Adrenal gland (tissue), 12 donors: ENCODE measurements around the gene TXLNB. TPM values are rescaled to one million over a fixed set of nuclear protein-coding genes. Genes with fewer than 3 reads are reported as not detected.

Experiments used
- DNase-seq, 7 donors: peaks; one replicate each; pipeline ENCODE4 v3.0.0-alpha.2; 2019 to 2020
- H3K27ac ChIP-seq, 5 donors: fragments of 200-600 bp; sonication (generic) in 4 of 5; 1 replicate in 3 of 5; 2 replicates in 2 of 5; pipeline versions ENCODE4 v1.5.1 to v1.8.0; 2016 to 2020; ENCODE audit warnings: mild to moderate bottlenecking in 1 of 5
- H3K27me3 ChIP-seq: fragments of 200-600 bp; 2 replicates; pipeline ENCODE4 v1.8.0; 2021
- H3K36me3 ChIP-seq, 2 donors: fragments of 200-600 bp; replicated peaks in 1 of 2; 1 replicate in 1 of 2; 2 replicates in 1 of 2; pipeline versions ENCODE4 v1.5.1 to v1.8.0; 2018 to 2022
- H3K4me1 ChIP-seq, 2 donors: fragments of 200-600 bp; replicated peaks in 1 of 2; 1 replicate in 1 of 2; 2 replicates in 1 of 2; pipeline versions ENCODE4 v1.5.1 to v1.8.0; 2018 to 2021
- H3K4me3 ChIP-seq, 4 donors: fragments of 200-600 bp; sonication (generic) in 3 of 4; one replicate each; pipeline ENCODE4 v1.5.1; 2016 to 2018
- H3K9me3 ChIP-seq, 3 donors: fragments of 200-600 bp; sonication (generic) in 1 of 3; replicated peaks in 1 of 3; 1 replicate in 2 of 3; 2 replicates in 1 of 3; pipeline versions ENCODE4 v1.5.1 to v1.8.0; 2016 to 2021
- CTCF ChIP-seq, 6 experiments: fragments of 450-650 bp in 4 of 6; fragments of 200-600 bp in 2 of 6; sonication (generic) in 1 of 6; IDR thresholded peaks; 1 replicate in 5 of 6; 2 replicates in 1 of 6; pipeline versions ENCODE4 v1.5.1 to v1.8.0; 2016 to 2021; ENCODE audit warnings: antibody characterized with exemption in 6 of 6, mild to moderate bottlenecking in 2 of 6, moderate library complexity in 1 of 6
- POLR2A ChIP-seq, 2 donors: fragments of 450-650 bp; IDR thresholded peaks; one replicate each; pipeline ENCODE4 v1.6.1; 2017; ENCODE audit warnings: antibody characterized with exemption in 2 of 2, mild to moderate bottlenecking in 2 of 2, moderate library complexity in 1 of 2
- WGBS, 4 donors: extraction: QIAGEN DNeasy Blood & Tissue Kit in 2 of 4; methylation state at CpG; one replicate each; pipeline versions ENCODE4 v1.1.5 to v1.1.7; 2013 to 2017; 5-methylcytosine and 5-hydroxymethylcytosine counted together
- intact Hi-C, 2 donors: fragments of 100-400 bp; cut with DNase I; formaldehyde crosslinking; loops; one replicate each; pipeline versions ENCODE4 v1.14.1 to v1.15.0; 2022 to 2023
- polyA plus RNA-seq, 3 donors: library from polyadenylated mRNA; stranded (reverse); fragments of 200-250 nt in 2 of 3; fragments of 350-450 nt in 1 of 3; fragmentation: Illumina TruSeq in 1 of 3; extraction: RNeasy Lipid Tissue Mini Kit (QIAGEN cat#74804) in 1 of 3; gene quantifications; one replicate each; pipeline ENCODE4 v1.2.3, GENCODE V29; 2013 to 2014
- total RNA-seq, 9 donors: library from RNA; depleted of rRNA in 4 of 9; stranded (reverse); fragments of >200 nt in 4 of 9; fragments of 120-200 nt in 1 of 9; fragmentation: NEBNext Ultra II Directional in 1 of 9; extraction: Animal tissue kit (Norgen Biotek cat#: 25700) in 1 of 9; gene quantifications; one replicate each; pipeline versions ENCODE4 v1.1.0 to v1.2.4, GENCODE V29; 2013 to 2023
- donor health status: healthy with polysubstance abuse.
- donor health status: Bipolar disorder and iron deficiency.
- donor health status: DM: yes; HTN: yes; CAD: no.
- donor health status: DM: no; HTN: no; CAD: no.
- donor health status: DM: no; HTN: no; CAD: no.
- donor health status: DM: yes; HTN: yes; CAD: no.

The TXLNB gene
- total and polyA plus RNA-seq, 12 donors, result 0.25 to 9.5 (median 2.2) TPM

- intact Hi-C loops, result no loop called here
- H3K27me3 ChIP-seq, result no peaks in the 10 kb centered on the region
- H3K9me3 ChIP-seq, result no peaks in the 10 kb centered on the region
- no peak overlapping the region for H3K4me3 ChIP-seq
- no peak overlapping the region for H3K27ac ChIP-seq
- DNase-seq, result no peak
- WGBS, 4 donors, result 59 to 82% (median 70%) methylated on average over 1 of the region's 1 CpG
- peaks cover 0 to 6% of the 10 kb centered on the region in 2 donors for H3K4me1 ChIP-seq
- TF ChIP-seq CTCF (IDR thresholded peaks at IDR 0.05), result no peak
- no peak for TF ChIP-seq POLR2A (IDR thresholded peaks at IDR 0.05)
- no peaks in the 10 kb centered on the region for H3K36me3 ChIP-seq
Observed at GRCh38 chr6:139325686-139326085, 33.9 kb upstream of the TXLNB start.

GRCh38 chr6:139325125-139325524, 33.3 kb upstream of the TXLNB start:
- no peak for DNase-seq
- Histone ChIP-seq H3K27ac (no peak overlapping the region), H3K4me3 (no peak overlapping the region), H3K9me3 (no peaks in the 10 kb centered on the region), H3K36me3 (no peaks in the 10 kb centered on the region), H3K4me1 (peaks cover 0 to 6% of the 10 kb centered on the region in 2 donors), H3K27me3 (no peaks in the 10 kb centered on the region)
- no peak for TF ChIP-seq CTCF (IDR thresholded peaks at IDR 0.05)
- intact Hi-C loops, result no loop called here

GRCh38 chr6:139324301-139324555, 32.4 kb upstream of the TXLNB start:
- Histone ChIP-seq H3K9me3 (no peaks in the 10 kb centered on the region), H3K4me3 (no peak overlapping the region), H3K4me1 (peaks cover 0 to 6% of the 10 kb centered on the region in 2 donors), H3K36me3 (no peaks in the 10 kb centered on the region), H3K27me3 (no peaks in the 10 kb centered on the region), H3K27ac (peak overlapping the region in 1 of 5 donors; percentile 59)
- intact Hi-C loops, result no loop called here
- TF ChIP-seq CTCF (IDR thresholded peaks at IDR 0.05), result no peak
- TF ChIP-seq POLR2A (IDR thresholded peaks at IDR 0.05), result no peak
- WGBS, 4 donors, result 7 to 23% (median 11%) methylated on average over 1 of the region's 1 CpG
- no peak for DNase-seq

GRCh38 chr6:139323511-139324300, 31.9 kb upstream of the TXLNB start:
- peak overlapping the region in 1 of 4 donors; percentile 26 for H3K4me3 ChIP-seq
- no peaks in the 10 kb centered on the region for H3K27me3 ChIP-seq
- peaks cover 0 to 6% of the 10 kb centered on the region in 2 donors for H3K4me1 ChIP-seq
- 47 to 57% (median 52%) methylated on average over 21 of the region's 21 CpGs for WGBS, 4 donors
- TF ChIP-seq POLR2A (IDR thresholded peaks at IDR 0.05) (no peak), CTCF (IDR thresholded peaks at IDR 0.05) (no peak)
- intact Hi-C loops, result no loop called here
- peak; percentile 59 to 87 (median 76) for DNase-seq
- H3K27ac ChIP-seq, result peak overlapping the region in 2 of 5 donors; percentile 59 to 71
- H3K36me3 ChIP-seq, result no peaks in the 10 kb centered on the region
- no peaks in the 10 kb centered on the region for H3K9me3 ChIP-seq
